HCT116 (cell line): ENCODE measurements around the gene CTNNA1. TPM values are rescaled to one million over a fixed set of nuclear protein-coding genes. Genes with fewer than 3 reads are reported as not detected.

Experiments used
- ATAC-seq: fragments of 200-7000 bp; cut with Tn5 transposase; 2 replicates; pipeline ENCODE4 v1.9.1; 2020; ENCODE audit warnings: mild to moderate bottlenecking, moderate library complexity
- BruUV-seq: library from RNA; stranded (reverse); fragments of 400-500 nt; replicated peaks from 2 replicates; lab custom pipeline; 2021; lab: Mats Ljungman, UMichigan
- CTCF ChIA-PET: fragments of 300-600 bp; sonication (Branson Sonifier 250); formaldehyde crosslinking; loops from one replicate; lab custom pipeline; 2021; ENCODE audit warnings: antibody characterized with exemption; lab: Charles Lee
- POLR2A ChIA-PET: fragments of 300-600, 350-600 bp; sonication (Branson Sonifier 250); formaldehyde crosslinking; loops from one replicate; lab custom pipeline; 2021; ENCODE audit warnings: antibody characterized with exemption; lab: Charles Lee
- RAD21 ChIA-PET, 2 experiments: fragments of 300-600 bp; sonication (Branson Sonifier 250); formaldehyde crosslinking; loops; one replicate each; lab custom pipeline; 2023; ENCODE audit warnings: low total read pairs in 2 of 2; ENCODE audit not compliant: uncharacterized antibody in 2 of 2, unreplicated experiment in 2 of 2, low non-redundant PET in 1 of 2; lab: Charles Lee
- DNase-seq: peaks from one replicate; pipeline ENCODE4 v3.0.0-alpha.2; 2010; ENCODE audit warnings: low read depth, low spot score
- H2AFZ ChIP-seq: fragments of 200-600 bp; shearing (Covaris generic), sonication (generic); 2 replicates; pipeline ENCODE4 v1.6.1; 2017; ENCODE audit warnings: low read depth, mixed run types, mixed read lengths, antibody characterized with exemption, low read length; ENCODE audit not compliant: poor library complexity, severe bottlenecking
- H3K27ac ChIP-seq: 2 replicates; pipeline ENCODE4 v1.5.1; 2012; ENCODE audit warnings: low read depth, low read length
- H3K27me3 ChIP-seq: fragments of 200-600 bp; sonication (generic); 2 replicates; pipeline ENCODE4 v1.6.1; 2016; ENCODE audit warnings: mixed run types, low read length, mixed read lengths; ENCODE audit not compliant: insufficient read depth
- H3K36me3 ChIP-seq, 2 experiments: fragments of 200-500 bp in 1 of 2; fragments of 200-600 bp in 1 of 2; sonication (Bioruptor generic) in 1 of 2; sonication (generic) in 1 of 2; 2 replicates each; pipeline versions ENCODE4 v1.5.1 to v1.6.1; 2014 to 2016; ENCODE audit warnings: low read length in 2 of 2, inconsistent platforms in 1 of 2, mixed read lengths in 1 of 2, mixed run types in 1 of 2; ENCODE audit not compliant: insufficient read depth in 2 of 2, control insufficient read depth in 1 of 2
- H3K4me1 ChIP-seq, 2 experiments: fragments of 200-600 bp in 1 of 2; sonication (generic) in 1 of 2; 2 replicates each; pipeline versions ENCODE4 v1.5.1 to v1.6.1; 2012 to 2017; ENCODE audit warnings: low read length in 2 of 2, inconsistent platforms in 1 of 2, mild to moderate bottlenecking in 1 of 2, mixed read lengths in 1 of 2, mixed run types in 1 of 2, moderate library complexity in 1 of 2; ENCODE audit not compliant: insufficient read depth in 2 of 2, control insufficient read depth in 1 of 2
- H3K4me2 ChIP-seq: fragments of 200-600 bp; sonication (generic); 2 replicates; pipeline ENCODE4 v1.6.1; 2017; ENCODE audit warnings: mixed run types, low read length, mixed read lengths
- H3K4me3 ChIP-seq, 2 experiments: fragments of 200-600 bp in 1 of 2; sonication (generic) in 1 of 2; replicated peaks in 1 of 2; 2 replicates each; pipeline ENCODE4 v1.5.1; 2011 to 2016; ENCODE audit warnings: low read length in 2 of 2, control low read depth in 1 of 2, low read depth in 1 of 2, mild to moderate bottlenecking in 1 of 2, mixed read lengths in 1 of 2, mixed run types in 1 of 2
- H3K79me2 ChIP-seq: fragments of 200-600 bp; sonication (generic); 2 replicates; pipeline ENCODE4 v1.6.1; 2017; ENCODE audit warnings: mild to moderate bottlenecking, mixed run types, low read length, moderate library complexity, mixed read lengths; ENCODE audit not compliant: insufficient read depth
- H3K9ac ChIP-seq: fragments of 200-600 bp; sonication (generic); 2 replicates; pipeline ENCODE4 v1.6.1; 2016; ENCODE audit warnings: low read length, mixed read lengths
- H3K9me2 ChIP-seq: fragments of 200-600 bp; sonication (generic), shearing (Covaris generic); 2 replicates; pipeline ENCODE4 v1.6.1; 2017; ENCODE audit warnings: mixed run types, mild to moderate bottlenecking, moderate library complexity; ENCODE audit not compliant: insufficient read depth
- H3K9me3 ChIP-seq, 2 experiments: fragments of 200-500 bp in 1 of 2; fragments of 200-600 bp in 1 of 2; sonication (Bioruptor generic) in 1 of 2; sonication (generic) in 1 of 2; 2 replicates each; pipeline ENCODE4 v1.6.1; 2014 to 2017; ENCODE audit warnings: low read length in 2 of 2, mixed read lengths in 2 of 2, inconsistent platforms in 1 of 2, low read depth in 1 of 2, mild to moderate bottlenecking in 1 of 2, mixed run types in 1 of 2, moderate library complexity in 1 of 2; ENCODE audit not compliant: control insufficient read depth in 1 of 2, insufficient read depth in 1 of 2
- H4K20me1 ChIP-seq: fragments of 200-600 bp; sonication (generic), shearing (Covaris generic); 2 replicates; pipeline ENCODE4 v1.6.1; 2017; ENCODE audit warnings: mixed run types, mild to moderate bottlenecking, moderate library complexity; ENCODE audit not compliant: insufficient read depth
- EGR1 ChIP-seq: IDR thresholded peaks from 2 replicates; pipeline ENCODE4 v1.6.1; 2012; ENCODE audit warnings: low read depth
- ELF1 ChIP-seq: IDR thresholded peaks from 2 replicates; pipeline ENCODE4 v1.6.1; 2012; ENCODE audit warnings: low read depth, borderline replicate concordance
- EZH2 ChIP-seq: fragments of 200-600 bp; sonication (generic); IDR thresholded peaks from 2 replicates; pipeline ENCODE4 v1.6.1; 2017; ENCODE audit warnings: antibody characterized with exemption, mixed run types
- JUND ChIP-seq: IDR thresholded peaks from 2 replicates; pipeline ENCODE4 v1.6.1; 2012
- SP1 ChIP-seq: IDR thresholded peaks from 2 replicates; pipeline ENCODE4 v1.6.1; 2012; ENCODE audit warnings: low read depth
- SRF ChIP-seq: IDR thresholded peaks from 2 replicates; pipeline ENCODE4 v1.6.1; 2012; ENCODE audit warnings: low read depth
- intact Hi-C: fragments of 100-400 bp; cut with micrococcal nuclease; formaldehyde crosslinking; loops from 2 replicates; pipeline ENCODE4 v1.10.0; 2022
- total RNA-seq: library from RNA; stranded (reverse); gene quantifications from one replicate; pipeline ENCODE4 v1.2.1, GENCODE V29; 2021; ENCODE audit not compliant: unreplicated experiment
- TF ChIP-seq, protein P1 (sequence below): IDR thresholded peaks from 2 replicates; pipeline ENCODE4 v1.6.1; 2011; ENCODE audit warnings: mild to moderate bottlenecking, low read length, moderate library complexity; ENCODE audit not compliant: insufficient replicate concordance; ENCODE audit errors: extremely low read depth
- TF ChIP-seq, protein P2 (sequence below): IDR thresholded peaks from 2 replicates; pipeline ENCODE4 v1.6.1; 2012

CTNNA1 gene
- total RNA-seq, 1 experiment from 2014 or later: 313 TPM

DNA sequence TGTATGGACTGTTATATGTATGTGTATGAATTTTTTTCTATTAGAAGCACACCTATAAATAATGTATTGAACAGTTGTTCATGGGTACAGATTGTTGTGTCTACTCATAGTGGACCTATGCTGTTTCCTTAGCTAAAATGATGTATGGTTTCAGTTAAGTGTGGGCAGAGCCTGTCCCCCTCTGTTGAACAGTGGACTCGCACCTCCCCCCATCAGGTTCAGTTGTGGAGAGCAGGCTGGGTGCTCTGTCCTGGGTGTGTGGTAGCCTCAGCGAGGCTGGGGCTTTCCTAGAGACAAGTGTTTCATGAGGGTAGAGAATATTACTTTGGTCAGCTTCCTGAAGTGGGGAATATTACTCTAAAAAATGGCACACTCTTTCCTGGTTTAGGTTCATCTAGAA is 169.3 kb downstream of the CTNNA1 start:
- H3K27ac ChIP-seq: no peak overlapping the region
- H3K27me3 ChIP-seq: no peaks in the 10 kb centered on the region
- RAD21 ChIA-PET: no interaction called here
- no peaks in the 10 kb centered on the region; the same call in 1 of the 2 replicates for H4K20me1 ChIP-seq
- no peak for ATAC-seq
- POLR2A ChIA-PET: no interaction called here
- peaks cover 6 to 15% of the 10 kb centered on the region in 2 experiments; a peak in 3 of 4 replicates for H3K36me3 ChIP-seq
- intact Hi-C loops: no loop called here
- H3K4me3 ChIP-seq: no peak overlapping the region
- H3K9me2 ChIP-seq: no peaks in the 10 kb centered on the region
- H3K9me3 ChIP-seq: no peaks in the 10 kb centered on the region
- DNase-seq: no peak
- no peak for TF ChIP-seq EGR1
- TF ChIP-seq, protein P1, sequence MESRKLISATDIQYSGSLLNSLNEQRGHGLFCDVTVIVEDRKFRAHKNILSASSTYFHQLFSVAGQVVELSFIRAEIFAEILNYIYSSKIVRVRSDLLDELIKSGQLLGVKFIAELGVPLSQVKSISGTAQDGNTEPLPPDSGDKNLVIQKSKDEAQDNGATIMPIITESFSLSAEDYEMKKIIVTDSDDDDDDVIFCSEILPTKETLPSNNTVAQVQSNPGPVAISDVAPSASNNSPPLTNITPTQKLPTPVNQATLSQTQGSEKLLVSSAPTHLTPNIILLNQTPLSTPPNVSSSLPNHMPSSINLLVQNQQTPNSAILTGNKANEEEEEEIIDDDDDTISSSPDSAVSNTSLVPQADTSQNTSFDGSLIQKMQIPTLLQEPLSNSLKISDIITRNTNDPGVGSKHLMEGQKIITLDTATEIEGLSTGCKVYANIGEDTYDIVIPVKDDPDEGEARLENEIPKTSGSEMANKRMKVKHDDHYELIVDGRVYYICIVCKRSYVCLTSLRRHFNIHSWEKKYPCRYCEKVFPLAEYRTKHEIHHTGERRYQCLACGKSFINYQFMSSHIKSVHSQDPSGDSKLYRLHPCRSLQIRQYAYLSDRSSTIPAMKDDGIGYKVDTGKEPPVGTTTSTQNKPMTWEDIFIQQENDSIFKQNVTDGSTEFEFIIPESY: no peak
- no peak for TF ChIP-seq ELF1
- no peak for TF ChIP-seq EZH2
- TF ChIP-seq, protein P2, sequence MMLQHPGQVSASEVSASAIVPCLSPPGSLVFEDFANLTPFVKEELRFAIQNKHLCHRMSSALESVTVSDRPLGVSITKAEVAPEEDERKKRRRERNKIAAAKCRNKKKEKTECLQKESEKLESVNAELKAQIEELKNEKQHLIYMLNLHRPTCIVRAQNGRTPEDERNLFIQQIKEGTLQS: no peak
- no peak for TF ChIP-seq SP1
- no peak for TF ChIP-seq JUND
- TF ChIP-seq SRF: no peak
- H3K9ac ChIP-seq: no peak overlapping the region
- no peak overlapping the region for H3K4me2 ChIP-seq
- H3K4me1 ChIP-seq: peaks cover 0 to 6% of the 10 kb centered on the region in 2 experiments; a peak in 1 of 4 replicates
- BruUV-seq: no TSS peak
- CTCF ChIA-PET: no interaction called here
- no peak overlapping the region for H2AFZ ChIP-seq
- no peaks in the 10 kb centered on the region for H3K79me2 ChIP-seq
